ENCODE data around the gene ITSN2.
"Not testable (repeated sequence)": the region's sequence is repeated elsewhere in the genome, so short reads cannot be mapped to it uniquely, and the experiment has no call there.

Gene ITSN2

GRCh38 chr2:24360050-24360962 is at the start of gene ITSN2:
Gene ITSN2 (minus strand): TSS chr2:24360536. CDS start chr2:24328082, 32,454 bp downstream.
- DNase-seq (ENCODE audit: low read depth in 2 of 2, low spot score in 1 of 2), result peak; percentile 52 to 60

DNA sequence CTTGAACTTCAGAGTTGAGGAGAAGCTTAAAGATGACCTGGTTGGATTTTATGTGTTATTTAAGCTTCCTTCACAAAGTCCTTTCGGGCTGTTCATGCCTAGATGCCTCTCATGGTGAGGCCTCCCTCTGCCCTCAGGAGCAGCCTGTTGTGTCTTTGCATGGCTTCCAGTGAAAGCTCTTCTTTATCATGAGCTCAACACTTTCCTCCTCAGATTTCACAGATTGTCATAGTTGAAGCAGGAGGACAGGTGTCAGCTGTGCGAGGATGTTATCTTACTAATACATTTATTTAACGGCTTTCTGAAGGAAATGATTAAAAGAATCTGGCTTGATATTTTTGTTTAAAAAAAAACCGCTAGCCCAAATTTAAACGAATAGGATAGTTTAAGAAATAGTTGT is 48.8 kb upstream of the ITSN2 start:
- DNase-seq (ENCODE audit: low read depth in 2 of 2, low spot score in 1 of 2), result no peak

GRCh38 chr2:24408704-24409103 is 48.4 kb upstream of the ITSN2 start:
- DNase-seq (ENCODE audit: low read depth in 2 of 2, low spot score in 1 of 2), result not testable (repeated sequence)

DNA sequence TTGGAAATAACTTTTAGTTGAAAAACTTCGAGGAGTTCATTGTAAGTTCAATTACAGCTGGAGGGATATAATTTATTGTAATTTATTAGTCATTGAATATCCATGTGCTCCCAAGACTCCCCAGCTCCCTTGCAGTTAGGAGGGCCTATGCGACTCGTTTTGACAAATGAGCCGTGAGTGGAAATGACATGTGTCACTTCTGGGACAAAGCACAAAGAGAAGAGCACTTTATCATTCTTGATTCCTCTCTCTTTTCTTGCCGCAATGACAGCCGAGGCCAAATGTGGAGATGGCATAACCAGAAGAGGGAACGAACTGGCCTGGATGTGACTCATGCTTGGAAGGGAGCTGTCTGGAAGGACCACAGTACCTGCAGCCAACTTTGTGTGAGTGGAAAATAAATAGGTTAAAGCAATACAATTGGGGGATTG is 44.2 kb upstream of the ITSN2 start:
- DNase-seq (ENCODE audit: low read depth in 2 of 2, low spot score in 1 of 2), result no peak

GRCh38 chr2:24403832-24404212 is 43.5 kb upstream of the ITSN2 start:
- no peak for DNase-seq (ENCODE audit: low read depth in 2 of 2, low spot score in 1 of 2)

DNA sequence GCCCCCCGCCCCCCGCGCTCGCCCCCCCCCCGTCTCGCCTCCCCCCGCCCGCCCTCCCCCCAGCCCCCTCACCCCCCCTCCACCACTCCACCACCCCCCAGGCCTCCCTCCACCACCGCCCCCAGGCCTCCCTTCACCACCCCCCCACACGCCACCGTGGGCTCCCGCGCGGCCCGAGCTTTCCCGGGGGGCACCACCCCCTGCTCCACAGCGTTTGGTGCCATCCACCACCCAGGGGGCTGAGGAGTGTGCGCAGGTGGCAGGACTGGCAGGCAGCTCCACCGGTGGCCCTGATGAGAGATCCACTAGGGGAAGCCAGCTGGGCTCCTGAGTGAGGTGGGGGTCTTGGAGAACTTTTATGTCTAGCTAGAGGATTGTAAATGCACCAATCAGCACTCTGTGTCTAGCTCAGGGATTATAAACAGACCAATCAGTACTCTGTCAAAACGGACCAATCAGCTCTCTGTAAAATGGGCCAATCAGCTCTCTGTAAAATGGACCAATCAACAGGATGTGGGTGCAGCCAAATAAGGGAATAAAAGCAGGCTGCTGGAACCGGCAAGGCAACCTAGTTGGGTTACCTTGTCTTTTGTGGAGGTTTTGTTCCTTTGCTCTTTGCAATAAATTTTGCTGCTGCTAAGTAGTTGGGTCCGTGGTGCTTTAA is 43.0 kb upstream of the ITSN2 start:
- DNase-seq (ENCODE audit: low read depth in 2 of 2, low spot score in 1 of 2), result no peak

DNA sequence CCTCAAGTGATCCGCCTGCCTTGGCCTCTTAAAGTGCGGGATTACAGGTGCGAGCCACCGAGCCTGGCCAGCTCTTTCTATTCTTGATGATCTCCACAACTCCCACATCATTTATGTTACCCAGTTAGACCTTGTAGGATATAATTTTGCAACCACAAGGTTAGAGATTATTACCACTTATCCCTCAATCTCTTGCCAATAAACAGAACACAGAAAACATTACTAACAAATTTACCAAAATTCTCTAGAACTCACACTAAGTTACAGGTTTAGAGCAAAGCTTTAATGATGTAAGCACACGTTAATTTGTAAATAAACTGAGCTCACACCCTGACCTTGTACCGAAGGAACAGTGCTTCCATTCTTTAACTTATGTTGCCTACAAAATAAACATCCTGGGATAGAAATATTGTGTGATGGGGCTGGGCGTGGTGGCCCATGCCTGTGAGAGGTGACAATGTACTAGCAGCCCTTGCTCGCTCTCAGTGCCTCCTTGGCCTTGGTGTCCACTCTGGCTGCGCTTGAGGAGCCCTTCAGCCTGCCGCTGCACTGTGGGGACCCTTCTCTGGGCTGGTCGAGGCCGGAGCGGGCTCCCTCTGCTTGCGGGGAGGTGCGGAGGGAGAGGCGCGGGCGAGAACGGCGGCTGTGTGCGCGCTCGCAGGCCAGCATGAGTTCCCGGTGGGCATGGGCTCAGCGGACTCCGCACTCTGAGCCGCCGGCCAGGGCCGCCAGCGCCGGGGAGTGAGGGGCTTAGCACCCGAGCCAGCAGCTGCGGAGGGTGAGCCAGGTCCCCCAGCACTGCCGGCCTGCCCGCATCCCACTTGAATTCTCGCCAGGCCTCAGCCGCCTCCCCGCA is 42.1 kb upstream of the ITSN2 start:
- DNase-seq (ENCODE audit: low read depth in 2 of 2, low spot score in 1 of 2), result no peak

DNA sequence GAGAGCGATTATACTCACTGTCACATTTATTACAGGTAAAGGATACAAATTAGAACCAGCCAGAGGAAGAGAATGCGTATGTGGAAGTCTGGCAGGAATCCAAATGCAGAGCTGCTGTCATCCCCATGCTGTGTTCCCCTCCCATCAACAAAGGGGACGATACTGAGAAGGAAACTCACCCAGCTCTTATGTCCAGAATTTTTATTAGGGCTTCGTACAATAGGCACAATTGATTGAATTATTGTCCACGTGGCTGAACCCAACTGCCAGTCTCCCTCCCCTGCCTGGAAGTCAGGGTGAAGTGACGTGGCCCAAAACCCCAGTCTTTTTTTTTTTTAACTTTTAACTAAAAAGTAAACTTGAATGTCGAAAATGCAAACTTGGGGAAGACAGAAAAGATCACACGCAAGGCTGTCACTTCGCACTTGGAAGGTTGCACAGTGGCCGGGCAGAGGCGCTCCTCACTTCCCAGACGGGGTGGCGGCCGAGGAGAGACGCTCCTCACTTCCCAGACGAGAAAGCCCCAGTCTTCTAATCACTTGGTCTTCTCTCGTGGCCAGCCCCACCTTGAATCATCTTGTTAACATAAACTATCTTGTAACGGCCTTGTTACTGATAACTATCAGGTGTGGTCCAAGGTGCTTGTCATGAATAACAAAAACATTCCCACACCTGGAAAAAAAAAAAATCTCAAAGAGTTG is 40.0 kb upstream of the ITSN2 start:
- DNase-seq (ENCODE audit: low read depth in 2 of 2, low spot score in 1 of 2), result no peak

DNA sequence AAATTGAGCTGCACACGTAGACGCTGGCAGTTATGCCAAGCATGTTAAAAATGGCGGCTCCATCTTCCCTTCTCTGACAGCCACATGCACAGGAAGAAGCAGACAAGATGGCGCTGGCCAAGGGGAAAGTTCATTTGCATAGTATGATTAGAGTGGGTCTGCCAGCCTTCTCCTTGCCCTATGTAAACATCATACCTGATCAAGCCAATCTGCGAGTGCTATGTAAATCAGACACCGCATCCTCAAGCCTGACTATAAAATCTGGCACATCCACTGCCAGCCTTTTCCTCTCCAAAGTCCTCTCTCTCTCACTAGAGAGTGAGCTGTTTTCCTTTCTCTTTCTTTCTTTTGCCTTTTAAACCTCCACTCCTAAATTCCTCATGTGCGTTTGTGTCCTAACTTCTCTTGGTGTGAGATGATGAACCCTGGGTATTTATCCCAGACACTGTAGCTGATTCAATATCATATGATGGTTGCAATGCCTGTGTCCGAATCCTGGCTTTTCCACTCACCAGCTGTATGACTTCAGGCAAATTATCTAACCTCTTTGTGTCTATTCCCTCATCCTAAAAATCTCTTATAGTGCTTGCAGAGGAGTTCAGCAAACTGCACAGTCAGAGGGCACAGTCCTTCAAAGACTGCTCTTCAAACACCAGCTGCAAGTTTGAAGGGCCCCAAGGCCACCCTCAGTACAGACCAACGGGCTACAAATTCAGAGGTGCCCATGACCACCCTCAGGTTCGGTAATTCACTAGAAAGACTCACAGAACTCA is 39.3 kb upstream of the ITSN2 start:
- no peak for DNase-seq (ENCODE audit: low read depth in 2 of 2, low spot score in 1 of 2)

DNA sequence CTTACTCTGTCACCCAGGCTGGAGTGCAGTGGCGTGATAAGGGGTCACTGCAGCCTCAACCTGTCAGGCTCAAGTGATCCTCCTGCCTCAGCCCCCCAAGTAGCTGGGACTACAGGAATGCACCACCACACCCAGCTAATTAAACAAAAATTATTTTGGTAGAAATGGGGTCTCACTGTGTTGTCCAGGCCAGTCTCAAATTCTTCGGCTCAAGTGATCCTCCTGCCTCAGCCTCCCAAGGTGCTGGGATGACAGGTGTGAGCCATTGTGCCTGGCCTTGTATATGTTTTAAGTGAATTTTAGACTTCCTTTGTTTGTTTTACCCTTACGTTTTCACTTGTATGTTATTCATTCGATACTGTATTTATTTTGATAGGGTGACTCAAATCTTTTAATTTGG is 34.7 kb upstream of the ITSN2 start:
- DNase-seq (ENCODE audit: low read depth in 2 of 2, low spot score in 1 of 2), result no peak

- DNase-seq (ENCODE audit: low read depth in 2 of 2, low spot score in 1 of 2), result no peak
These were observed 32.3 kb upstream of the ITSN2 start for GRCh38 chr2:24392542-24393059.

GRCh38 chr2:24385366-24385765 is 25.0 kb upstream of the ITSN2 start:
- DNase-seq (ENCODE audit: low read depth in 2 of 2, low spot score in 1 of 2), result no peak

DNA sequence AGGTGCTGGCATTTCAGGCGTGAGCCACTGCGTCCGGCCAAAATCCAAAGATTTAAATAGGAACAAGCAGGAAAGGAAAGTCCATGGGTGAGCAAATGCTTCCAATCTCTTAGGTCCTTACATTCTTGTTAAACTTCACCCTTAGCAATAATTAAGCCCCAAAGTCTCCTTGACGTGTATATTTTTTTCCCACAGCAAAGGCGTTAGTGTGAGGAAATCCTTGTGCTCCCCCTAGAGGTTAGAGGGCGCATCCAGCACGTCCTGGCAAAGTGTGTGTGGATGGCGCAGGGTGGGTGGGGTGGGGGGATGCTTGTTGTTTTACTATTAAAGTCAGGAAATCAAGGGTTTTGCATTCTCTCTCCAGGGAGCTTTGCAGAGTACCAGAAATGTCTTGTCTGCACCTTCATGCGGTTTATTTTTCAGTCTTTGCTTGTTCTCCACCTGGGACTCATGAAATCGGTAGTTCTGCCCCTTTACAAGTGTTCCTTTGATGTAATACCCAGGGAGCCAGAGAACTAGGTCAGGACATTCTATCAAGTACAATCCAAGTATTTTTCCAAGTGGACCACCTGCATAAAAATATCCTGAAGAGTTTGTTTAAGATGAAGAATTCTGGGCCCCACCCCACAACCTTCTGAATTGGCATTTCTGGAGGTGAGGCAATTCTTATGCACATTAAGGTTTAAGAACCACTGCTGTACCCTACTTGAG is 22.2 kb upstream of the ITSN2 start:
- DNase-seq (ENCODE audit: low read depth in 2 of 2, low spot score in 1 of 2), result peak; percentile 5 to 24

DNA sequence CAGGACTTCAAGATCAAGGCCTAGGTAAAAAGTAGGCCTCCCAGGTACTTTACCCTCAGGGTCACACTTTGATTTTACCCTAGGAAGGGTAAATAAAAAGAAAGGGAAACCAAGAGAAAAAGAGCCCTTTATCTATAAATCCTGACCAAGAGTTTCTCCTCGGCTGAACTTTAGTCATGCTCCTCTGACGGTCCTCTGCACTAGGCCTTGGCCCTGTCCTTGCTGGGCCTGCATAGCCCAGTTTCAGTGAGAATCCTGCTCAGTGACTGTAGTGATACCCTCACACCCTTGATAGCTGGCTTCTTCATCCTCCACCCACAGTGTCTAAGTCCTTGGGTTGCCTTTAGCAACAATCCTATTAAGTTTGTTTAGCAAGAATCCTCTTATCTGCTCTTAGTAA is 20.5 kb upstream of the ITSN2 start:
- no peak for DNase-seq (ENCODE audit: low read depth in 2 of 2, low spot score in 1 of 2)

GRCh38 chr2:24375349-24376087 is 15.2 kb upstream of the ITSN2 start:
- DNase-seq (ENCODE audit: low read depth in 2 of 2, low spot score in 1 of 2), result no peak

GRCh38 chr2:24374301-24374700 is 14.0 kb upstream of the ITSN2 start:
- DNase-seq (ENCODE audit: low read depth in 2 of 2, low spot score in 1 of 2), result no peak

DNA sequence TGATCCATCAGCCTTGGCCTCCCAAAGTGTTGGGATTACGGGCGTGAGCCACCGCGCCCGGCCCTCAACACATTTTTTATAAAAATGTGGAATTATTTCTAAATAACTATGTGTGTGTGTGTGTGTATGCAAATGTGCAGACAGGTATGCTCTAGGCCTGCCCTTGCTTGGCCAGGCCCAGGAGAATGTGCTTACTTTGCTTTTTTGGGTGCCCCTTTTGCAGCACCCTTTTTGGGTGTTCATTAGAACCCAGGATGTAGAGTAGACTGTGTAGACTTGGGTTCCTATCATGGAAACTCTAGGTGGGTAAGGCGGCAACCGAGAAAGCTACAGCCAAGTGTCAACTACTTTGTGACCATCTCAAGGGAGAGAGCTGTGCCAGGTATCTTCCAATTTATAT is 11.7 kb upstream of the ITSN2 start:
- no peak for DNase-seq (ENCODE audit: low read depth in 2 of 2, low spot score in 1 of 2)

DNA sequence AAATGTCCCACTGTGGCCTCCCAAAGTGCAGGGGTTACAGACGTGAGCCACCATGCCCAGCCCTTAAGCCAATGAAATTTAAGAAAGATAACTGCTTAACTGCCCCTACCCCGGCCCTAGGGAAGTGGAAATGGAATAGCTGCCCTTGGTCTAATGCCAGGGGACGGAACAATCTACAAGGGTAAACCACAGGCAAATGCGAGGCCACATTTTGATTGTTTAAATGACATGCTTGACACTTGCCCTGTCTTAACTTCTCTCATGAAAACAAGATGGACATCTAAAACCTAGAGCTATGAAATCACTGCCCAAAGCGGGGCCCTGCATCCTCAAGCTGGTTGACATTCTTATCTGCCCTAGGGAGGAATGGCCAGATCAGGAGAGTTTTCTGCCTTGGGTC is 5.5 kb upstream of the ITSN2 start:
- DNase-seq (ENCODE audit: low read depth in 2 of 2, low spot score in 1 of 2), result no peak

- DNase-seq (ENCODE audit: low read depth in 2 of 2, low spot score in 1 of 2), result no peak
These were observed 4.7 kb upstream of the ITSN2 start for GRCh38 chr2:24365051-24365450.
